NB4 (cell line): ENCODE results near the gene ZWILCH.

Experiments
- DNase-seq: peaks from one replicate; pipeline ENCODE4 v3.0.0; 2010; ENCODE audit warnings: low read depth
- H3K4me3 ChIP-seq: one replicate; pipeline ENCODE4 v1.5.1; 2011; ENCODE audit warnings: mild to moderate bottlenecking, low read depth, low read length, moderate library complexity
- MYC ChIP-seq: IDR thresholded peaks from 2 replicates; pipeline ENCODE4 v1.6.1; 2011; ENCODE audit warnings: low read depth, low read length
- POLR2A ChIP-seq: IDR thresholded peaks from 2 replicates; pipeline ENCODE4 v1.6.1; 2011; ENCODE audit warnings: mild to moderate bottlenecking; ENCODE audit not compliant: insufficient read length; ENCODE audit errors: extremely low read depth
- TF ChIP-seq, protein P1 (sequence below): IDR thresholded peaks from 2 replicates; pipeline ENCODE4 v1.6.1; 2011; ENCODE audit warnings: low read depth, low read length
- TF ChIP-seq, protein P2 (sequence below): IDR thresholded peaks from one replicate; pipeline ENCODE4 v1.5.1; 2012; ENCODE audit warnings: low read depth, low read length

The ZWILCH gene

GRCh38 chr15:66514586-66514985 lies 9.5 kb downstream of the ZWILCH start:
- TF ChIP-seq MYC (no peak), POLR2A (no peak)
- TF ChIP-seq, protein P1, sequence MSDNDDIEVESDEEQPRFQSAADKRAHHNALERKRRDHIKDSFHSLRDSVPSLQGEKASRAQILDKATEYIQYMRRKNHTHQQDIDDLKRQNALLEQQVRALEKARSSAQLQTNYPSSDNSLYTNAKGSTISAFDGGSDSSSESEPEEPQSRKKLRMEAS, result no peak
- TF ChIP-seq, protein P2, sequence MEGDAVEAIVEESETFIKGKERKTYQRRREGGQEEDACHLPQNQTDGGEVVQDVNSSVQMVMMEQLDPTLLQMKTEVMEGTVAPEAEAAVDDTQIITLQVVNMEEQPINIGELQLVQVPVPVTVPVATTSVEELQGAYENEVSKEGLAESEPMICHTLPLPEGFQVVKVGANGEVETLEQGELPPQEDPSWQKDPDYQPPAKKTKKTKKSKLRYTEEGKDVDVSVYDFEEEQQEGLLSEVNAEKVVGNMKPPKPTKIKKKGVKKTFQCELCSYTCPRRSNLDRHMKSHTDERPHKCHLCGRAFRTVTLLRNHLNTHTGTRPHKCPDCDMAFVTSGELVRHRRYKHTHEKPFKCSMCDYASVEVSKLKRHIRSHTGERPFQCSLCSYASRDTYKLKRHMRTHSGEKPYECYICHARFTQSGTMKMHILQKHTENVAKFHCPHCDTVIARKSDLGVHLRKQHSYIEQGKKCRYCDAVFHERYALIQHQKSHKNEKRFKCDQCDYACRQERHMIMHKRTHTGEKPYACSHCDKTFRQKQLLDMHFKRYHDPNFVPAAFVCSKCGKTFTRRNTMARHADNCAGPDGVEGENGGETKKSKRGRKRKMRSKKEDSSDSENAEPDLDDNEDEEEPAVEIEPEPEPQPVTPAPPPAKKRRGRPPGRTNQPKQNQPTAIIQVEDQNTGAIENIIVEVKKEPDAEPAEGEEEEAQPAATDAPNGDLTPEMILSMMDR, result no peak
- no peak for DNase-seq
- H3K4me3 ChIP-seq, result no peak overlapping the region

- no peak for DNase-seq
- no peak for TF ChIP-seq POLR2A
- TF ChIP-seq, protein P1, result no peak
- no peak for TF ChIP-seq MYC
- TF ChIP-seq, protein P2, result no peak
Observed at GRCh38 chr15:66515901-66516322, 10.8 kb downstream of the ZWILCH start.

GRCh38 chr15:66523926-66524325 lies 18.8 kb downstream of the ZWILCH start:
- TF ChIP-seq, protein P1, result no peak
- TF ChIP-seq MYC, result no peak
- no peak for TF ChIP-seq POLR2A
- TF ChIP-seq, protein P2, result no peak
- DNase-seq, result no peak
- no peak overlapping the region for H3K4me3 ChIP-seq

More at GRCh38 chr15:66515901-66516322, 10.8 kb downstream of the ZWILCH start:
- H3K4me3 ChIP-seq, result no peak overlapping the region

DNA sequence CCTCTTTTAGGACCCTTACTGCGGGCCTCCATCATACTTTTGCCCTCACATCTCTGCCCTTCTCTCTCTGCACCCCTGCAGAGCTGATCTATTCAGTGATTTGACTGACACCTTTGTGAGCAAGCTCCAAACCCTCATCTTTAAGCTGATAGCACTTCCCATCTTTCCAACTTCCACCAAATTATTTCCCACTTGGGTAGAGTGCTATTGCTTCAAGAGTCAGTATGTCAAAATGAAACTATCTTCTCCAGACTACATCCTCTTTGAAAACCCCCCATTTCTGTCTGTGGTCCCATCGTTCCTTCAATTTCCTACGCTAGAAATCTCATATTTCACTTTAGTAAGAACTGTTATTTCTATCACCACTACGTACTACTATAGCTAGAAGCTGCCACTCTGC lies 19.7 kb downstream of the ZWILCH start:
- TF ChIP-seq, protein P2, result no peak
- TF ChIP-seq, protein P1, result no peak
- no peak for TF ChIP-seq POLR2A
- no peak for DNase-seq

DNA sequence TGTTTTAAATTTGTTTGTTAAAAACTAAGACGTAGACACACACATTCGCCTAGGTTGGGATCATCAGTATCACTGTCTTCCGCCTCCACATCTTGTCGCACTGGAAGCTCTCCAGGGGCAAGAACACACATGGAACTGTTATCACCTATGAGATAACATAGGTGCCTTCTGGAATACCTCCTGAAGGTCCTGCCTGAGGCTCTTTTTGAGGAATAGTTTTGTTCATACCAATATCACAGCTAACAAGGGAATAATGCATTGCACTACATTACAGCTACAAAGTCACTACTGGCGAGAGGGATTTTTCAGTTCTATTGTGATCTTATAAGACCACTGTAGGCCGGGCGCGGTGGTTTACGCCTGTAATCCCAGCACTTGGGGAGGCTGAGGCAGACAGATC lies 29.9 kb downstream of the ZWILCH start:
- TF ChIP-seq MYC (no peak), POLR2A (no peak)
- TF ChIP-seq, protein P2, result no peak
- TF ChIP-seq, protein P1, result no peak
- no peak for DNase-seq
- H3K4me3 ChIP-seq, result no peak overlapping the region

More for the DNA sequence above, 19.7 kb downstream of the ZWILCH start:
- no peak overlapping the region for H3K4me3 ChIP-seq

DNA sequence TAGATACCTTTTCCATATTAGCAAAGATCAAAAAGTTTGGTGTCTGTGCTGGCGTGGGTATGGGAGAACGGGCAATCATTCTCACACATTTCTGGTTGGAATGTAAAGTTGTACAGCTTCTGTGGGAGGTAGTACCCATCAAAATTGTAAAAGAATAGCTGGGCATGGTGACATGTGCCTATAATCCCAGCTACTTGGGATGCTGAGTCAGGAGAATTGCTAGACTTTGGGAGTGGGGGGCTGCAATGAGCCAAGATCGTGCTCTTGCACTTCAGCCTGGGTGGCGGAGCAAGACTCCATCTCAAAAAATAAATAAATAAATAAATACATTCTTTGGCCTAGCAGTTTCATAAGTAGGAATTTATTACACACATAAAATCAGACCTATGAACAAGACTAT lies 37.8 kb downstream of the ZWILCH start:
- TF ChIP-seq, protein P2, result no peak
- TF ChIP-seq MYC (no peak), POLR2A (no peak)
- TF ChIP-seq, protein P1, result no peak
- no peak for DNase-seq
- no peak overlapping the region for H3K4me3 ChIP-seq
